ENCODE data around the gene TRIM13. TPM values are rescaled to one million over a fixed set of nuclear protein-coding genes. Genes with fewer than 3 reads are reported as not detected.
"Not testable (repeated sequence)": the region's sequence is repeated elsewhere in the genome, so short reads cannot be mapped to it uniquely, and the experiment has no call there.

TRIM13 gene
- total RNA-seq (10 to 100 TPM; 18.2 to 25.4 (median 21.8) TPM), polyA plus RNA-seq (14.0 TPM)
- long read RNA-seq, donor 1, transcript TRIM13-206 (3 exons, 1,489 nt) = minor isoform, 7 of 29 reads
- long read RNA-seq, donor 1, transcript TRIM13-204 (3 exons, 2,607 nt) = major isoform, 18 of 29 reads
- long read RNA-seq, donor 1, partial matches to known transcripts = 0 of 29 reads
- long read RNA-seq, donor 1, other reads (novel, unspliced or antisense) = 4 of 29 reads
- long read RNA-seq, donor 2, full-length matches to known transcripts = 15 of 17 reads
- long read RNA-seq, donor 2, partial matches to known transcripts = 0 of 17 reads
- long read RNA-seq, donor 2, other reads (novel, unspliced or antisense) = 2 of 17 reads
- long read RNA-seq, donor 3, full-length matches to known transcripts = 59 of 70 reads
- long read RNA-seq, donor 3, partial matches to known transcripts = 0 of 70 reads
- long read RNA-seq, donor 3, other reads (novel, unspliced or antisense) = 11 of 70 reads
- long read RNA-seq, donor 4, full-length matches to known transcripts = 10 of 11 reads
- long read RNA-seq, donor 4, partial matches to known transcripts = 1 of 11 reads
- long read RNA-seq, donor 4, other reads (novel, unspliced or antisense) = 0 of 11 reads

DNA sequence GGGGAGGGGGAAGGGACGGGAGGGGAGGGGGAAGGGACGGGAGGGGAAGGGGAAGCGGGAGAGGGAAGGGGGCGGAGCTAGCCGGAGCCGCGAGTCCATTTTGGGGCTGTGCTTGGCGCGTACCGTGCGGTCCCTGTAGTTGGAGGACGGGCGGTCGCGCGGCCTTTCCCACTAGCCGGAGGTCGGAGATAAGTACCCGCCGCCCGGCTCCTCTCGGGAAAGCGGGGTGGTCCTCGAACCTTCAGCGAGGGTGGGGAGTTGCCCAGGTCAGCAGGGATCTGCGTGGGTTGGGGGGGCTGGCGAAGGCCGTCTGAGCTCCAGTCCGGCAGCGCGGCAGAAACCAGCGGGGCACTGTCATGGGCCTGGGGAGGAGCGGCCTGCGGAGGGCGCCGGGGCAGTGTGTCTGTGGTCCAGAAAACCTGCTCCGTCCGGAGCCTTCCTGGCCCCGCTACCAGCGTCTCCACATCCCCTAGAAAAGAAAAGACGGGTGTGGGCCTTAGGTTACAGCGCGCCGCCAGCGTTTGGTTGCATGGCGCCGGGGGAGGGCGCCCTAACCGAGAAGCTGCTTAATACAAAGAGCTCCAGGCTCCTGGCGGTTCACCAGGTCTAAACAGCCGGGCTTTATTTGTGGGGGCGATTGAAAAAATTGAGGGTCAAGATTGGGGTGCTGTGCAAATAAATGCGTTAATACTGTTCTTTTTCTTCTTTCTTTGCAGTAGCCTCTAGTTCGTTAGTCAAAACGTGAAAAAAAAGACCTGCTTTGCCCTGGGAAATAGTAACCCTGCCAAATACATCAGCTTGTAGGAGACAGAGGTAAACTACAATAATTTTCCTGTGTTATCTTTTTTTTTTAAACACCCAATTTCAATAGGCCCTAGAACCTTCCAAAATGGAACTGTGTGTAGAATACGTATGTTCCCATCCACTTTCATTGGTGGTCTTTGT is at the start of gene TRIM13:
Gene TRIM13, plus strand, starts transcription at position 92 of the 945 bp plus-strand sequence. CDS start 14,899 bp downstream, outside the sequence.
- under 1% methylated on average over 54 of the region's 56 CpGs for WGBS
- Histone ChIP-seq H3K4me1 (ENCODE audit: control insufficient read depth, insufficient read depth, low read length) (no peaks in the 10 kb centered on the region), H3K4me3 (ENCODE audit: low read length) (peak within 1 kb of the TSS; percentile 89), H3K9me3 (ENCODE audit: control insufficient read depth, low read length) (no peaks in the 10 kb centered on the region), H3K27me3 (ENCODE audit: control insufficient read depth, insufficient read depth) (no peaks in the 10 kb centered on the region), H3K27ac (ENCODE audit: low read length) (peak within 1 kb of the TSS; percentile 97)
- intact Hi-C loops (cut with DNase I) = loop anchor here in 2 of 4 donors (5.0 to 10.0 kb wide), 2 partner anchors 85 to 528 kb away; no protein-coding TSS in a partner anchor
- peak; percentile 91 for ATAC-seq
- DNase-seq = peak; percentile 92 to 97 (median 96)

DNA sequence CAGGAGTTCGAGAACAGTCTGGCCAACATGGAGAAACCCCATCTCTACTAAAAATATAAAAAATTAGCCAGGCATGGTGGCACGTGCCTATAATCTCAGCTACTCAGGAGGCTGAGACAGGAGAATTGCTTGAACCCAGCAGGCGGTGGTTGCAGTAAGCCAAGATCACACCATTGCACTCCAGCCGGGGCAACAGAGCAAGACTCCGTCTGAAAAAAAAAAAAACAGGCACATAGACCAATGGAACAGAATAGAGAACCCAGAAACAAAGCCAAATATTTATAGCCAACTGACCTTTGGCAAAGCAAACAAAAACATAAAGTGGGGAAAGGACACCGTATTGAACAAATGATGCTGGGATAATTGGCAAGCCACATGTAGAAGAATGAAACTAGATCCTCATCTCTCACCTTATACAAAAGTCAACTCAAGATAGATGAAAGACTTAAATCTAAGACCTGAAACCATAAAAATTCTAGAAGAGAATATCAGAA is 48.0 kb upstream of the TRIM13 start:
- H3K9me3 ChIP-seq (ENCODE audit: control insufficient read depth, low read length); ATAC-seq; H3K4me3 ChIP-seq (ENCODE audit: low read length); H3K27me3 ChIP-seq (ENCODE audit: control insufficient read depth, insufficient read depth); H3K27ac ChIP-seq (ENCODE audit: low read length); DNase-seq; intact Hi-C loops (cut with DNase I); H3K4me1 ChIP-seq (ENCODE audit: control insufficient read depth, insufficient read depth, low read length): not testable (repeated sequence)
- 95% methylated on average over 6 of the region's 6 CpGs for WGBS

DNA sequence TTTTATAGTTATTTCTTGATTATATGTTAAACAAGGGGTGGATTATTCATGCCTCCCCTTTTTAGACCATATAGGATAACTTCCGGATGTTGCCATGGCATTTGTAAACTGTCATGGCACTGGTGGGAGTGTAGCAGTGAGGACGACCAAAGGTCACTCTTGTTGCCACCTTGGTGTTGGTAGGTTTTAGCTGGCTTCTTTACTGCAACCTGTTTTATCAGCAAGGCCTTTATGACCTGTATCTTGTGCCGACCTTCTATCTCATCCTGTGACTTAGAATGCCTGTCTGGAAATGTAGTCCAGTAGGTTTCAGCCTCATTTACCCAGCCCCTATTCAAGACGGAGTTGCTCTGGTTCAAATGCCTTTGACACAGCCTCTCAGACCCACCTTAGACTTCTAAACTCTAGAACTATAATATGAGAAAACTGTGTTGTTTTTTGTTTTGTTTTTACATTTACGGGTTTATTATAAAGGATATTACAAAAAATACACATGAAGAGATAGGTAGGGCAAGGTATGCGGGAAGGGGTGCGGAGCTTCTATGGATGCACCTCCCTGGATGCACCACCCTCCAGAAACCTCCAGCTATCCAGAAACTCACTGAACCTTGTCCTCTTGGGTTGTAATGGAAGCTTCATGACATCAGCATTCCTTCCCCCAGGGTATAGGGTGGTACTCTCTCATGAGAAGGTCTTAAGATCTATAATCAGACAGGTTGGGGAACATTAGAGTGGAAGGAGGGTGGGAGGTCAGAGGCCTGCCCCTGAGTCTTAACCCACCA is 44.9 kb upstream of the TRIM13 start:
- intact Hi-C loops (cut with DNase I) = no loop called here
- H3K4me1 ChIP-seq (ENCODE audit: control insufficient read depth, insufficient read depth, low read length) = no peaks in the 10 kb centered on the region
- H3K9me3 ChIP-seq (ENCODE audit: control insufficient read depth, low read length) = no peaks in the 10 kb centered on the region
- no peak overlapping the region for H3K27ac ChIP-seq (ENCODE audit: low read length)
- 75% methylated on average over 7 of the region's 7 CpGs for WGBS
- DNase-seq (no peak), ATAC-seq (no peak)
- H3K27me3 ChIP-seq (ENCODE audit: control insufficient read depth, insufficient read depth) = no peaks in the 10 kb centered on the region
- H3K4me3 ChIP-seq (ENCODE audit: low read length) = no peak overlapping the region

GRCh38 chr13:49953560-49953959 is 43.3 kb upstream of the TRIM13 start:
- no peaks in the 10 kb centered on the region for H3K9me3 ChIP-seq (ENCODE audit: control insufficient read depth, low read length)
- no peaks in the 10 kb centered on the region for H3K4me1 ChIP-seq (ENCODE audit: control insufficient read depth, insufficient read depth, low read length)
- no peak overlapping the region for H3K27ac ChIP-seq (ENCODE audit: low read length)
- no peak for DNase-seq
- ATAC-seq = no peak
- H3K27me3 ChIP-seq (ENCODE audit: control insufficient read depth, insufficient read depth) = no peaks in the 10 kb centered on the region
- 95% methylated on average over 1 of the region's 1 CpG for WGBS
- H3K4me3 ChIP-seq (ENCODE audit: low read length) = no peak overlapping the region
- intact Hi-C loops (cut with DNase I) = no loop called here

- Histone ChIP-seq H3K4me3 (ENCODE audit: low read length) (no peak overlapping the region), H3K4me1 (ENCODE audit: control insufficient read depth, insufficient read depth, low read length) (no peaks in the 10 kb centered on the region), H3K27ac (ENCODE audit: low read length) (no peak overlapping the region), H3K27me3 (ENCODE audit: control insufficient read depth, insufficient read depth) (no peaks in the 10 kb centered on the region), H3K9me3 (ENCODE audit: control insufficient read depth, low read length) (no peaks in the 10 kb centered on the region)
- no peak for ATAC-seq
- 77% methylated on average over 2 of the region's 2 CpGs for WGBS
- intact Hi-C loops (cut with DNase I) = no loop called here
- no peak for DNase-seq
Observed at GRCh38 chr13:49954674-49955455, 42.0 kb upstream of the TRIM13 start.

DNA sequence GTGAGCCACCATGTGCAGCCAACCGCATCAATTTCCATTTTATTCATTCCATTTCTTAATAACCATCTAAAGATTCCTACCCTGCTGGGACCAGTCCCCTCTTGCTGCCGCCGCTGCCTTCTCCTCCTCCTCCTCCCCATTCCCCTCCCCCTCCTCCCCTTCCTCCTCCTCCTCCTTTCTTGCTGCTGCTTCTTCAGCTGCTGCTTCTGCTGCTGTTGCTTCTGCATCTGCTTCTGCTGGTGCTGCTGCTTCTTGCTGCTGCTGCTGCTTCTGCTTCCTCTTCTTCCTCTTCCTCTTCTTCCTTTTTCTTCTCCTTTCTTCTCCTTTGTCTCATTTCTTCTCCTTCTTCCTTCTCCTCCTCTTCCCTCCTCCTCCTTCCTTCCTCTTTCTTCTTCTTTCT is 40.7 kb upstream of the TRIM13 start:
- Histone ChIP-seq H3K9me3 (ENCODE audit: control insufficient read depth, low read length) (no peaks in the 10 kb centered on the region), H3K4me3 (ENCODE audit: low read length) (no peak overlapping the region), H3K27ac (ENCODE audit: low read length) (no peak overlapping the region), H3K4me1 (ENCODE audit: control insufficient read depth, insufficient read depth, low read length) (no peaks in the 10 kb centered on the region), H3K27me3 (ENCODE audit: control insufficient read depth, insufficient read depth) (no peaks in the 10 kb centered on the region)
- intact Hi-C loops (cut with DNase I) = no loop called here
- no peak for ATAC-seq
- WGBS = 83% methylated on average over 3 of the region's 3 CpGs
- no peak for DNase-seq

GRCh38 chr13:49958321-49958720 is 38.5 kb upstream of the TRIM13 start:
- Histone ChIP-seq H3K4me1 (ENCODE audit: control insufficient read depth, insufficient read depth, low read length) (no peaks in the 10 kb centered on the region), H3K27me3 (ENCODE audit: control insufficient read depth, insufficient read depth) (no peaks in the 10 kb centered on the region), H3K9me3 (ENCODE audit: control insufficient read depth, low read length) (no peaks in the 10 kb centered on the region), H3K4me3 (ENCODE audit: low read length) (no peak overlapping the region), H3K27ac (ENCODE audit: low read length) (no peak overlapping the region)
- 90% methylated on average over 3 of the region's 3 CpGs for WGBS
- ATAC-seq (no peak), DNase-seq (no peak)
- intact Hi-C loops (cut with DNase I) = no loop called here

GRCh38 chr13:49967456-49967855 is 29.4 kb upstream of the TRIM13 start:
- Histone ChIP-seq H3K4me3 (ENCODE audit: low read length) (no peak overlapping the region), H3K9me3 (ENCODE audit: control insufficient read depth, low read length) (no peaks in the 10 kb centered on the region), H3K27ac (ENCODE audit: low read length) (no peak overlapping the region), H3K4me1 (ENCODE audit: control insufficient read depth, insufficient read depth, low read length) (no peaks in the 10 kb centered on the region), H3K27me3 (ENCODE audit: control insufficient read depth, insufficient read depth) (no peaks in the 10 kb centered on the region)
- WGBS = 97% methylated on average over 4 of the region's 4 CpGs
- DNase-seq (no peak), ATAC-seq (no peak)
- intact Hi-C loops (cut with DNase I) = no loop called here

DNA sequence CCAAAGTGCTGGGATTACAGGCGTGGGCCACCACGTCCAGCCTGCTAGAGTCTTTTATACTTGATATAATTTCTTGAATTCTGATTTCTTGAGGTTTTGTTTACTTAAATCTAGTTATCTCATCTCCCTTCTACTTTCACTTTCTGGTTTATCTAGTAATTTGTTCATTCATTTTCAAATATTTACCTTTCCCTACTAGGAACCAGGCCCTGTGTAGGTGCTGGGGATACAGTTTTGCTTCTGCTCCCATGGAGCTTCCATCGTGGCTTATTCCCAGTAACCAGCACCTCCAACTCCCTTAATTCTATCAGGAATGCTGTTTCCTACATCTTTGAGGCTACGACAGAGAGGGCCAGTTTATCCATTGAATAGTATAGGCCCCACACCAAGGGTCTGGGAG is 24.1 kb upstream of the TRIM13 start:
- no peak overlapping the region for H3K4me3 ChIP-seq (ENCODE audit: low read length)
- ATAC-seq = no peak
- no peaks in the 10 kb centered on the region for H3K4me1 ChIP-seq (ENCODE audit: control insufficient read depth, insufficient read depth, low read length)
- DNase-seq = no peak
- 91% methylated on average over 4 of the region's 4 CpGs for WGBS
- no peak overlapping the region for H3K27ac ChIP-seq (ENCODE audit: low read length)
- H3K9me3 ChIP-seq (ENCODE audit: control insufficient read depth, low read length) = no peaks in the 10 kb centered on the region
- intact Hi-C loops (cut with DNase I) = loop anchor here in 2 of 4 donors (10.0 kb wide), 3 partner anchors 562 to 942 kb away; no protein-coding TSS in a partner anchor
- no peaks in the 10 kb centered on the region for H3K27me3 ChIP-seq (ENCODE audit: control insufficient read depth, insufficient read depth)
